Transverse colon (tissue), 4 donors: Measurements from ENCODE around the gene BET1L. TPM values are rescaled to one million over a fixed set of nuclear protein-coding genes. Genes with fewer than 3 reads are reported as not detected.

Experiments
- DNase-seq: peaks from one replicate; pipeline ENCODE4 v3.0.0-alpha.2; 2019
- H3K27ac ChIP-seq, 4 donors: fragments of 200-600 bp; sonication (generic); 2 replicates each; pipeline ENCODE4 v1.5.1; 2016 to 2018; ENCODE audit warnings: inconsistent platforms in 4 of 4
- H3K27me3 ChIP-seq: fragments of 200-600 bp; sonication (generic); 2 replicates; pipeline ENCODE4 v1.5.1; 2017; ENCODE audit warnings: inconsistent platforms
- H3K36me3 ChIP-seq, 4 donors: fragments of 200-600 bp; sonication (generic); 2 replicates each; pipeline ENCODE4 v1.5.1; 2017 to 2019; ENCODE audit warnings: inconsistent platforms in 4 of 4
- H3K4me1 ChIP-seq, 4 donors: fragments of 200-600 bp; sonication (generic); 2 replicates each; pipeline ENCODE4 v1.5.1; 2017 to 2020; ENCODE audit warnings: inconsistent platforms in 4 of 4
- H3K4me3 ChIP-seq, 4 donors: fragments of 200-600 bp; sonication (generic); 1 replicate in 1 of 4; 2 replicates in 3 of 4; pipeline versions ENCODE4 v1.5.1 to v1.6.1; 2017 to 2019; ENCODE audit warnings: inconsistent platforms in 4 of 4
- H3K9me3 ChIP-seq, 2 donors: fragments of 200-600 bp; sonication (generic); 2 replicates each; pipeline ENCODE4 v1.5.1; 2017 to 2019; ENCODE audit warnings: inconsistent platforms in 2 of 2
- CTCF ChIP-seq, 5 experiments: fragments of 200-600 bp in 3 of 5; fragments of 450-650 bp in 2 of 5; sonication (generic) in 3 of 5; IDR thresholded peaks; 1 replicate in 2 of 5; 2 replicates in 3 of 5; pipeline ENCODE4 v1.5.1; 2016 to 2017; ENCODE audit warnings: antibody characterized with exemption in 5 of 5, inconsistent platforms in 3 of 5, mild to moderate bottlenecking in 2 of 5, moderate library complexity in 1 of 5
- EP300 ChIP-seq: sonication (generic); formaldehyde crosslinking; IDR thresholded peaks from one replicate; pipeline ENCODE4 v1.6.1; 2017; ENCODE audit warnings: antibody characterized with exemption, low read depth
- POLR2A ChIP-seq: fragments of 450-650 bp; IDR thresholded peaks from one replicate; pipeline ENCODE4 v1.6.1; 2016; ENCODE audit warnings: antibody characterized with exemption, mild to moderate bottlenecking, moderate library complexity
- POLR2AphosphoS5 ChIP-seq, 3 donors: sonication (generic); formaldehyde crosslinking; IDR thresholded peaks; one replicate each; pipeline ENCODE4 v1.6.1; 2016; ENCODE audit warnings: antibody characterized with exemption in 3 of 3
- WGBS, 2 donors: methylation state at CpG; one replicate each; pipeline ENCODE4 v1.1.5; 2018; ENCODE audit warnings: low coverage in 1 of 2; 5-methylcytosine and 5-hydroxymethylcytosine counted together
- in situ Hi-C, 4 donors: fragments of 200-750 bp; cut with MboI; loops; one replicate each; pipeline versions ENCODE4 v1.15.0 to v1.15.1; 2017; ENCODE audit warnings: low sequenced_read_pairs in 3 of 4, low pct_ligation_motif_present in 1 of 4, low pct_unique_long_range_greater_than_20kb in 1 of 4
- intact Hi-C: fragments of 100-400 bp; cut with DNase I; formaldehyde crosslinking; loops from one replicate; pipeline ENCODE4 v1.15.1; 2023; ENCODE audit warnings: low total_unique reads
- total RNA-seq, 4 donors: library from RNA; depleted of rRNA; stranded (reverse); fragments of >200 nt; gene quantifications; one replicate each; pipeline ENCODE4 v1.1.0, GENCODE V29; 2016

The BET1L gene
- total RNA-seq, 4 donors from 2014 or later = 31.8 to 111 (median 36.6) TPM

- Histone ChIP-seq H3K27me3 (no peaks in the 10 kb centered on the region), H3K27ac (no peak overlapping the region), H3K9me3 (no peaks in the 10 kb centered on the region), H3K4me1 (no peaks in the 10 kb centered on the region), H3K4me3 (no peak overlapping the region), H3K36me3 (peaks cover 0 to 15% (median 7%) of the 10 kb centered on the region in 4 donors)
- in situ Hi-C loops = loop anchor here in 1 of 4 donors (10.0 kb wide), 1 partner anchor 111 kb away; the partner anchor contains the start of gene B4GALNT4
- DNase-seq = no peak
- no peak for TF ChIP-seq EP300
- 76 to 92% methylated on average over 4 to 13 of the region's 13 CpGs for WGBS, 2 donors
- intact Hi-C loops = no loop called here
These were observed 46.1 kb upstream of the BET1L start for GRCh38 chr11:253160-253885.

- H3K27ac ChIP-seq = no peak overlapping the region
- in situ Hi-C loops (loop anchor here in 1 of 4 donors (10.0 kb wide), 1 partner anchor 112 kb away; the partner anchor contains the start of gene B4GALNT4), intact Hi-C loops (no loop called here)
- no peaks in the 10 kb centered on the region for H3K27me3 ChIP-seq
- TF ChIP-seq EP300 (no peak), CTCF (IDR thresholded peaks at IDR 0.05) (no peak), POLR2AphosphoS5 (IDR thresholded peaks at IDR 0.05) (no peak), POLR2A (no peak)
- WGBS, 2 donors = 85 to 89% methylated on average over 6 to 8 of the region's 8 CpGs
- peaks cover 0 to 22% (median 11%) of the 10 kb centered on the region in 4 donors for H3K36me3 ChIP-seq
- H3K4me3 ChIP-seq = no peak overlapping the region
- H3K4me1 ChIP-seq = no peaks in the 10 kb centered on the region
- H3K9me3 ChIP-seq = no peaks in the 10 kb centered on the region
- no peak for DNase-seq
These were observed 45.5 kb upstream of the BET1L start for GRCh38 chr11:252666-253065.

GRCh38 chr11:251550-251949 lies 44.4 kb upstream of the BET1L start:
- intact Hi-C loops = no loop called here
- H3K9me3 ChIP-seq = no peaks in the 10 kb centered on the region
- no peaks in the 10 kb centered on the region for H3K4me1 ChIP-seq
- peaks cover 0 to 33% (median 16%) of the 10 kb centered on the region in 4 donors for H3K36me3 ChIP-seq
- H3K27ac ChIP-seq = no peak overlapping the region
- no peak overlapping the region for H3K4me3 ChIP-seq
- H3K27me3 ChIP-seq = no peaks in the 10 kb centered on the region
- in situ Hi-C loops = loop anchor here in 1 of 4 donors (10.0 kb wide), 1 partner anchor 113 kb away; the partner anchor contains the start of gene B4GALNT4
- WGBS, 2 donors = 84 to 92% methylated on average over 5 to 10 of the region's 10 CpGs
- no peak for TF ChIP-seq CTCF (IDR thresholded peaks at IDR 0.05)
- no peak for TF ChIP-seq POLR2AphosphoS5 (IDR thresholded peaks at IDR 0.05)
- TF ChIP-seq POLR2A = no peak
- TF ChIP-seq EP300 = no peak
- no peak for DNase-seq

GRCh38 chr11:250740-251299 lies 43.6 kb upstream of the BET1L start:
- TF ChIP-seq CTCF (IDR thresholded peaks at IDR 0.05) = peak; percentile 54 to 66 (median 63)
- TF ChIP-seq POLR2A = no peak
- Histone ChIP-seq H3K27me3 (no peaks in the 10 kb centered on the region), H3K4me1 (no peaks in the 10 kb centered on the region), H3K9me3 (no peaks in the 10 kb centered on the region), H3K36me3 (peaks cover 0 to 40% (median 18%) of the 10 kb centered on the region in 4 donors), H3K27ac (no peak overlapping the region), H3K4me3 (no peak overlapping the region)
- 79 to 87% methylated on average over 10 of the region's 10 CpGs for WGBS, 2 donors
- DNase-seq = peak; percentile 70
- intact Hi-C loops (no loop called here), in situ Hi-C loops (loop anchor here in 1 of 4 donors (10.0 kb wide), 1 partner anchor 114 kb away; the partner anchor contains the start of gene B4GALNT4)
